Activated CD8-positive, alpha-beta memory T cell treated with anti-CD3 and anti-CD28 coated beads for 4 hours (primary cell): ENCODE data around the gene NDUFA7.
A peak's percentile ranks its signal among the peaks of the same experiment; 100 is the strongest.
"Not testable (repeated sequence)": the region's sequence is repeated elsewhere in the genome, so short reads cannot be mapped to it uniquely, and the experiment has no call there.

Experiments used
- DNase-seq, 2 donors: peaks; one replicate each; pipeline ENCODE4 v3.0.0-alpha.2; 2020; ENCODE audit warnings: low read depth in 2 of 2

The NDUFA7 gene

DNA sequence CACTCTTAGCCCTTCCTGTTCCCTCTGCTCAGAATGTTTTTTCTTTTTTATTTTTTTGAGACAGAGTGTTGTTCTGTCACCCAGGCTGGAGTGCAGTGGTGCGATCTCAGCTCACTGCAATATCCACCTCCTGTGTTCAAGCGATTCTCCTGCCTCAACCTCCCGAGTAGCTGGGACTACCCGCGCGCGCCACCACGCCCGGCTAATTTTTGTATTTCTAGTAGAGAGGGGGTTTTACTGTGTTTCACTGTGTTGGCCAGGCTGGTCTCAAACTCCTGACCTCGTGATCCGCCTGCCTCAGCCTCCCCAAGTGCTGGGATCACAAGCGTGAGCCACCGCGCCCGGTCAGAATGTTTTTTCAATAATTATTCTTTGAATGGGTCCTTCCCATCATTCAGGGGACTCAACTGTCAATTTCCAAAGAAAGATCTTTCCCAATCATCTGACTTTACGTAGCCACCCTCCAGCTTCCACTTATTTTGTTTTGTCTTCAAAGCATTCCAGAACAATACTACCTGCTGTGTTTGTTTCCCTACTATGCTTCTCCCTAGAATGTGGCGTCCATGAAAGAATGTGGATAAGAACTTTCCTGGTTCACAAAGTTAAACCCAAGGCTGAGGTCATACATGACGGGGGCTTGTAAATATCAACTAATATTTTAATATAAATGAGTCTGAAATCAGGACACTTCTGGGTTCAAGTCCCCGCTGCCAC is 1.2 kb downstream of the NDUFA7 start:
- no peak for DNase-seq

DNA sequence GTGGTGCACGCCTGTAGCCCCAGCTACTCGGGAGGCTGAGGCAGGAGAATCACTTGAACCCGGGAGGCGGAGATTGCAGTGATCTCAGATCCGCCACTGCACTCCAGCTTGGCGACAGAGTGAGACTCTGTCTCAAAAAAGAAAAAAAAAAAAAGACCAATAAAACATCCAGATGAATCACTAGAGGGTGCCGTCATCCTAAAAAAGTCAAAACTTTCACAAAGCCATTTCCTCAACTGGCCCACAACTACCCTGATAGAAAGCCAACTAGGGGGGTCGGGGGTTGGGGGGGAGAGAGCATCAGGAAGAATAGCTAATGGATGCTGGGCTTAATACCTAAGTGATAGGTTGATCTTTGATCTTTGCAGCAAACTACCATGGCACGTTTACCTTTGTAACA is 2.3 kb downstream of the NDUFA7 start:
- DNase-seq, result not testable (repeated sequence)

DNA sequence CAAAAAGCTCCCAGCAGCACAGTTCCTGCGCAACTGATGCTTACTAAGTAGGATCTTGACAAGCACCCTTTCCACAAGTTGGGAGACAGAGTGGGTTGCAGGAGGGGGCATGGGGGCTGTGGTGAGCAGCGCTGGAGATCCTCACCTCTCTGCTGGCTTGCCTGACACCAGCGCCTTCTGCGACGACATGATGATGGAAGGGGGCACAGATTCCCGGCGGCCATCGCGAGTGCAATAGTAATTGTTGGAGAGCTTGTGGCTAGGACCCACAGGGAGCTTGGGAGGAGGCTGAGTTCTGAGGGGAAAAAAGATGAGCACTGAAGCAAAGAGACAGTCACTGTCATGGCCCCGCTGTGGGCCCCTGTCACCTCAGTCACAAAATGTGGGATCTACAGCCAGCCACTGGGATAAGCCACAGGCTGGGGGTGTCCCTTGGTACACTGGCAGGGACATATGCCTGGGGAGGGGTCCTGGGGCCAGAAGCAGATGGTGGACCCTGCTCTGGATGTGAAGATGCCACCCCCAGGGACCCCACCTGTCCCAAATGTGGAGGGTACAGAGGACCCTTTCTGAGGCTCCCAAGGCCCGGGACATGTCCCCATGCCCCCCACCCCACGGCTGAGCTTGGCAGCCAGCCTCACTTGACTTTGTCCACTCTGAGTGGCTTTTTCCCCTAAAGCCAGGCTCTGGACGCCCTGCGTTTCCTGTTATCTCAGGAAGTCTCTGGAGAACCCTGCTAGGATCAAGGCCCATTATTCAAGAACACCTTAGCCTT is 4.6 kb downstream of the NDUFA7 start:
- no peak for DNase-seq

DNA sequence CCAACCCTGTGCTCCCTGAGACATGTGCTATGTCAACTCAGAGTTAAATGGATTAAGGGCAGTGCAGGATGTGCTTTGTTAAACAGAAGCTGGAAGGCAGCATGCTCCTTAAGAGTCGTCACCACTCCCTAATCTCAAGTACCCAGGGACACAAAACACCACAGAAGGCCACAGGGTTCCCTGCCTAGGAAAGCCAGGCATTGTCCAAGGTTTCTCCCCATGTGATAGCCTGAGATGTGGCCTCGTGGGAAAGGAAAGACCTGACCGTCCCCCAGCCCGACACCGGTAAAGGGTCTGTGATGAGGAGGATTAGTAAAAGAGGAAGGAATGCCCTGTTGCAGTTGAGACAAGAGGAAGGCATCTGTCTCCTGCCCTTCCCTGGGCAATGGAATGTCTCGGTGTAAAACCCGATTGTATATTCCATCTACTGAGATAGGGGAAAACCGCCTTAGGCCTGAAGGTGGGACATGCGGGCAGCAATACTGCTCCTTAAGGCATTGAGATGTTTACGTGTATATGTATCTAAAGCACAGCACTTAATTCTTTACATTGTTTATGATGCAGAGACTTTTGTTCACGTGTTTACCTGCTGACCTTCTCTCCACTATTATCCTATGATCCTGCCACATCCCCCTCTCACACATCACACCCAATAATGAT is 6.1 kb downstream of the NDUFA7 start:
- not testable (repeated sequence) for DNase-seq

DNA sequence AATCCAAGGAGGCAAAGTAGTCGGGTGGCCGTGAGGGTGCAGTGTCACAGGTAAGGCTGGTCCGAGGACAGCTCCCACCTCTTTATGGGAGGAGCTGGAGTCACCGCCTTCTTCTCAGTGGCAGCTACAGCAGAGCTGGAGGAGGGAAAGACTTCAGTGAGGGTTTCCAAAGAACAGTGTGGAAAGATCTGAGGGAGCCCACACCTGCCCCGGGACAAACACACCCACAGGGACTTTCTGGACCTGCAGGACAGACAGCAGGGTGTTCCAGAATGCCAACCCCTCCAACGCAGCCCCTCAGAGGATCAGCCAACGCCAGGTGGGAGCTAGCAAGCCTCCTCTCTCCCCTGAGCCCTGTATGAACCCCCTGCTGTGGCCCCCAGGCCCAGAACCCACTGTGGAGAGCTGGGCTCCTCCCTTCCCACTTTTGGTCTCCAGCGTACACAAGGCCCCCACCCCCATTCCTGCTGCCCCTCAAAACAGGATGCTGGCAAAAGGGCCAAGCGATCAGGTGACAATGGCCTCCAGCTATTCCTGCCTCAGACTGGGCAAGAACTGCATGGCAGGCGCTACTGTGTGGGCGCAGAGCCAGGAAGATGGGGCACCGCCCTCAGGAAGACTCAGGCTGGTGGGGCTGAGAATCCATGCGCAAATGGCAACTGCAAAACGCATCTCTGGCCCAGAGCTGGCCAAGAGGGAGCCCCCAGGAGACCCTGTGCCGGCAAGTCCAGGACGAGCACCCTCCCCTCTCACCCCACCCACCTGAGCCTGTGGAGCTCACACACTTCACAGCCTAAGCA is 9.5 kb downstream of the NDUFA7 start:
- DNase-seq, result no peak

DNA sequence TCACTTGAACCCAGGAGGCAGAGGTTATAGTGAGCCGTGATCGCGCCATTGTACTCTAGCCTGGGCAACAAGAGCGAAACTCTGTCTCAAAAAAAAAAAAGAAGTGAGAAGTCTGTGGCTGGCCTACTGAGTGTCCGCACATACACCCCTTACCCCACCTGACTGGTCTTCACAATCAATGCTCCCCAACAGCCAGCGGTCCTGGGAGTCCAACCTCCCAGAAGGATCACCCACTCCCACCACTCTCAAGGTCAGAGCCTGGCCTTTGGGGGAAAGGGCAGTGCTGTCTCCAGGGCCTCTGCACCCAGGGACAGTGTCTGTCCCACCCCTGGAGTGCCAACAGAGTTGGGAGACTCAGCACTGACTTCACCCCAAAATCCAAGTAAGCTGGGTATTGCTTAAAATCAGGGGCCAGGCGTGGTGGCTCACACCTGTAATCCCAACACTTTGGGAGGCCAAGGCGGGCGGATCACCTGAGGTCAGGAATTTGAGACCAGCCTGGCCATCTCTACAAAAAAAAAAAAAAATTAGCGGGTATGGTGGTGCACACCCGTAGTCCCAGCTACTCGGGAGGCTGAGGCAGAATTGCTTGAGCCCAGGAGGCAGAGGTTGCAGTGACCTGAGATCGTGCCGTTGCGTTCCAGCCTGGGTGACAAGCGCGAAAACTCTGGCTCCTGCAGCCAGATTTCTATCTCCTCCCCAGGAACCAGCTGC is 10.7 kb downstream of the NDUFA7 start:
- DNase-seq, result no peak

DNA sequence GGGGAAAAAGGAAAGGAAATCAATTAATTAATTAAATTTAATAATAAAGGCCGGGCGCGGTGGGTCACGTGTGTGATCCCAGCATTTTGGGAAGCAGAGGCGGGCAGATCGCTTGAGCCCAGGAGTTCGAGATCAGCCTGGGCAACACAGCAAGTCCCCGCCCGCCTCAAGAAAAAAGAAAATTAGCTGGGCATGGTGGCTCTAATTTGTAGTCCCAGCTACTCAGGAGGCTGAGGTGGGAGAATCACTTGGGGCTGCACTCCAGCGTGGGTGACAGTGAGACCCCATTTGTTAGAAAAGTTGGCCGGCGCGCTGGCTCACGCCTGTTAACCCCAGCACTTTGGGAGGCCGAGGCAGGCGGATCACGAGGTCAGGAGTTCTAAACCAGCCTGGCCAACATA is 12.3 kb downstream of the NDUFA7 start:
- no peak for DNase-seq

DNA sequence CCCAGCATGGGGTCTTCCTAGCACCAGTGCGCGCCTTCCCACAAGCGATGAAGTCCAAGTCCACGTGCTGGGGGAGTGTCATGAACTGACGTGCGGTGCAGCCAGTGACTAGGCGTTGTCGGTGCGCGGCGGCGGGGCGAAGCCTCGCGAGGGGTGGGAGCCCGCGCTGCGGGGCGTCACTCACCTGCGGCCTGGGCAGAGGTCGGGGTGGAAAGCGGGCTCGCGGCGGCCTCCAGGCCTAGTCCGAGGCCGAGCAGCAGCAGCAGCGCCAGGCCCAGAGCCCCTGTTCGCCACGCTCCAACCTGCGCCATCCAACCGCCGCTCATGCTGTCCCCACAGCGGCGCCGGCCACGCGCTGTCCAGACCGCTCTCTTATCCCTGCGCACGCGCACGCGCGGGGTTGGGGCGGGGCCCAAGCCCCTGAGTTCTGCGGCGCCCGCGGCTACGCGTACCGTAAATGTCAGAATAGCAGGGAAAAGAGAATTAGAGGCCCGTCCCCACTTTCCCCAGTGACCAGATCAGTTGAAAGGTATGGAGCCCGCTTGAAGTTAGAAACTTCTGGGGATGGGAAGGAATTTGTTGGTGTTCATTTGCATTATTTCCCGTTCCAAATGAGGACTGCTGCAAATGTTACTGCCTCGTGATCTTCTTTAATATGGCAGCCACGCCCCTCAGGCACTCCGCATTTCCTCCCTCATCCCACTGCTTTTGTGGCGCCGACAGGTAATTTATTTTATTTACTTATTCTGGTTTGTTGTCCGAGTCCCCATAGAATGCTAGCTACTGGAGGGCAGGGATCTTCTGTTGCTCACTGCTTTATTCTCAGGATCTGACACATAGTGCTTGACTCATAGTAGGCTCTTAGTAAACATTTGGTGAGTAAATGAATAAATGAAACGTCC is 13.0 kb downstream of the NDUFA7 start, which contains the start of gene CD320:
Gene CD320 (minus strand): TSS at position 394 of the 902 bp plus-strand sequence. CDS start 68 bp downstream, at position 326.
- peak; percentile 62 to 74 for DNase-seq

DNA sequence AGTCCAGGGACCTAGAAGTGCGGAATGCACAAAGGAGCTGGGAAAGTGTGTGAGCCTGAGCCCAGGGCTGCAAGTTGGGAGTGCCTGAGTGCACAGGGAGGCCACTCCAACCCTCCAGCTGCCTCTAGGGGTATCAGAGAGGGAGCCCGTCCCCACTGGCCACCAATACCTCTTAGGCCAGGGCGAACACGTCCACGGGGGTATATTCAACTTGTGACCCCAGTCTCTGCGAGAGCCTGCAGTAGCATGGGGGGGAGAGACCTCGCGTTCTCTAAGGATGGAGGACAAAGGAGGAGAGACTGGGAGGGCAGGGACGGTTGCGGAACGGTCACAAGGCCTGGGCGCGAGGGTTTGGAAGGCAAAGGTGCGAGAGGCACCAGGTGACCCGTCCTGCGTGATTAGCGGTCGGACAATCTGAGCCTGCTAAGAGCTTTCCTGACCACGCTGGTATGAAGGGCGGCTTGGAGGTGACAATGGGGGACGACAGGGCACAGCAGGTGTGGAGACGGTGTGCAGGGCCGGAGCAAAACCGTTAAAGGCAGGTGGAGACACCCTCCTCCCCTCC is 13.7 kb downstream of the NDUFA7 start:
- DNase-seq, result no peak

DNA sequence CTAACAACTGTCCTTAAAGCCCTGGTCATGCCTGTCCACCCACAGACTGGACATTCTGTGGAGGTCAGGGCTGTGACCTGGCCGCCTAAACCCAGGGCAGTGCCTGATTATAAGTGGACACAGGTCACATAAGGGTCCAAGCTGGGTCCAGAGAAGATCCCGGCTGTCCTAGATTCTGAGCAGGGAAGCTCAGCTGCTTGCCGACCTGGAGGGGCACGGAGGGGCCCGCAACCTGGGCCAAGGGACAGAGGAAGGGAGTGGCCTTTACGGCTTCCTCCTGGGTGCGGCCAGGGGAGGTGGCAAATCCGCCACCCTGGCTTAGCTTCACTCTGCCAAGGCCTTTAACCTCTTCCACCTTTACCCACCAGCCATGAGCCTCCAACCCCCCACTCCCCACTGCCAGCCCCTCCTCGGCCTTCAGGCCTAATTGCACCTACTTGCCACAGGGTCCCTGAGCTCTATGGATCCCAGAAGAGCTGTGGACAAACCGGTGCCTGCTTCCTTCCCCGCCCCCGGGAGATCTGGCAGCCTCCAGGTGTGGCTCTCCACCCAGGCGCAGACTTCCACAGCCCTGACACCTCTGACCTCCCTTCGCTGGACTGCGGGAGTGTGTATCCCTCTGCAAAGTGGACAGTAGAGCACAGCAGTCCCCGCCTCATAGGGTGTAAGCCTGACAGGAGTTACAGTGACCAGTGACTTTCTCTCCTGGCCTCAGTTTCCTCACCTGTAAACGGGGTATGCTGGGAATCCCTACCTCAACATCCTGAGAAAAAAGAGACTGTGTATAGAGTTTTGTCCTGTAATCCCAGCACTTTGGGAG is 14.7 kb downstream of the NDUFA7 start:
- DNase-seq, result no peak

DNA sequence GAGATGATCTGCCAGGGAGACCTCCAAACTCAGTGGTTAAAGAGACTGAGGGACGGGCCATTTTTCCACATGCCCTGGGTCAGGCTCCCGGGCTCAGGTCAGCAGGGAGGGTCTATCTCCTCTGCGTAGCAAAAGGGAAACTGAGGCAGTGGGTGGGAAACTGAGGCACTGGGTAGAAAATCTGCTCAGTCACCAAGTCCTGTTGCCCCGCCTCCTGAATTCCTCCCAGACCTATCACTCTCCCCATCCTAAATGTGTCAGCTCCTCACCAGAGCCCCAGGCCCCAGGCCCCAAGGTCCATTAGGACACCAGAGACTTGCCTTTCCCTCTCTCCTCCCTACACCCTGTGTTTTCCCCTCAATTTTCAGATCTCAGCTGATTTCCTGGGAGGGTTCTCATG is 15.4 kb downstream of the NDUFA7 start:
- no peak for DNase-seq

DNA sequence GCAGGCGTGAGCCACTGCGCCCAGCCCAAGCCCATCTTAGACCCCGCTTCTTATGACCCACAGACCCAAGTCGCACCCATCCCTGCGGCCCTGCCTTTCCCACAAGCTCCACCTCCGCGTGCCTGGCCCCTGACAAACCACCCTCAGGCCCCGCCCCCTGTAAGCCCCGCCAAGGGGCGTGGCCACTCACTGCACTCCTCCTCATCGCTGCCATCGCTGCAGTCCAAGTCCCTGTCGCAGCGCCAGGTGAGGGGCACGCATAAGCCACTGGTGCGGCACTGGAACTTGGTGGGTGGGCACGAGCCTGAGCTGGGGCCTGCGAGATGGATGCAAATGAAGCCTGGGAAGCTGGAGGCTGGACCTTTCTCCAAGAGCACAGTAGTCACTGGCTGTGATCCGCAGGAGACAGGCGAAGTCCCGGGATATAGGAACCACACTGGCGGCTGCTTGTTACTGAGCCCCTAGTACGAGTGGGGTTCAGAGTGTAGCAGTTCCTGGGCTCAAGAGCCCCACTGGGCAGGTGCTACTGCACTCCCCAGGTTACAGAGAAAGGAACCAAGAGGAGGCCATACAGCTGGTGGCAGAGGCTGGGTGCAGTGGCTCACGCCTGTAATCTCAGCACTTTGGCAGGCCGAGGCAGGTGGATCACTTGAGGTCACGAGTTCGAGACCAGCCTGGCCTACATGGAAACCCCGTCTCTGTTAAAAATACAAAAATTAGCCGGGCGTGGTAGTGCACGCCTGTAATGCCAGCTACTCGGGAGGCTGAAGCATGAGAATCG is 16.1 kb downstream of the NDUFA7 start:
- DNase-seq, result no peak

DNA sequence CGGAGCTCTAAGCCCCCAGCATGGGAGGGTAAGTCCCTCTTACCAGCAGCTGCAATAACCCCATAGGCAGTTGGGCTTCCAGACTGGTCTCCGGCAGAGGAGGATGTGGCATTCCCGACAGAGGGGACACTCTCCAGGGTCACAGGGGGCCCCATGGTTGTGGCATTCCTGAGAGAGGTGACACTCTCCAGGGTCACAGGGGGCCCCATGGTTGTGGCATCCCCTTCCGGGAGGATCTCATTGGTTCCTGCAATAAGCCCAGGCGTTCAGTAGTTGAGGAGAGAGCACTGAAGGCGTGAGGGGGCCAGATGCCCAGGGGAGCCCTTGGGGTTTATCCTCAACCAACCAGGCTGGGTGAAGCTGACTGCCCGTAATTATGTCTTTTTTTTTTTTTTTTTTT is 18.4 kb downstream of the NDUFA7 start:
- DNase-seq, result no peak

DNA sequence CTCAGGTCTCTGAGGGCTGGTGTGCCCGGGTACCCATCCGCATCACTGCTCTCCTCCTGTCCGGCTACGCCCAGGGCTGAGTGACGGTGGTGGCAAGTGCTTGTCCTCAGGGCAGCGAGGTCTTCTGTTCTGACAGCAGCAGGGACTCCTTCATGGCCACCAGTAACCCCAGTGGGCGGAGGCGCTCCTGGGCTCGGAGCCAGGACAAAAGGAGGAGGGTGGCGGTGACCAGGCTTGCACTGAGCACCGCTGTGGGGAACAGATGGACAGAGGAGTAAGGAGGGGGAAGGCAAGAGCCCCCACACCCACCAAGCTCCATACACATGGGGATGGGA is 18.9 kb downstream of the NDUFA7 start:
- DNase-seq, result no peak

DNA sequence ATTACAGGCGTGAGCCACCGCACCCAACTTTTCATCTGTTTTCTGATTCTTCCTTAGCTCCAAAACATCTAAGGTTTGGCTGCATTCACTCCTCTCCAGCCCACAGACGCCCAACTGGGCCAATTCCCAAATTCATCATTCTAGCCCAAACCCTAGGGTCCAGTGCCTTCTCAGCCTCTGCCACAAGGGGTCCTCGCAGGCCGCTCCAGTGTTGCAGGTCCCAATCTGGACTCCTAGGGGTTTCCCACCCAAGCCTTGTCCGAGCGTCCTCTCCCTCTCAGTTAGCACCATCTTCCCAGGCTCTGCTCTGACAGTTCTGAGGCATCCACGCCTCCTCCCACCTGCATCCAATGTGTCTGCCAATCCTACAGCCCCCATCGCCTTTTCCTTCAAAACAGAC is 29.8 kb downstream of the NDUFA7 start:
- not testable (repeated sequence) for DNase-seq

DNA sequence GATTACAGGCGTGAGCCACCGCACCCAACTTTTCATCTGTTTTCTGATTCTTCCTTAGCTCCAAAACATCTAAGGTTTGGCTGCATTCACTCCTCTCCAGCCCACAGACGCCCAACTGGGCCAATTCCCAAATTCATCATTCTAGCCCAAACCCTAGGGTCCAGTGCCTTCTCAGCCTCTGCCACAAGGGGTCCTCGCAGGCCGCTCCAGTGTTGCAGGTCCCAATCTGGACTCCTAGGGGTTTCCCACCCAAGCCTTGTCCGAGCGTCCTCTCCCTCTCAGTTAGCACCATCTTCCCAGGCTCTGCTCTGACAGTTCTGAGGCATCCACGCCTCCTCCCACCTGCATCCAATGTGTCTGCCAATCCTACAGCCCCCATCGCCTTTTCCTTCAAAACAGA is 44.7 kb downstream of the NDUFA7 start:
- DNase-seq, result not testable (repeated sequence)

DNA sequence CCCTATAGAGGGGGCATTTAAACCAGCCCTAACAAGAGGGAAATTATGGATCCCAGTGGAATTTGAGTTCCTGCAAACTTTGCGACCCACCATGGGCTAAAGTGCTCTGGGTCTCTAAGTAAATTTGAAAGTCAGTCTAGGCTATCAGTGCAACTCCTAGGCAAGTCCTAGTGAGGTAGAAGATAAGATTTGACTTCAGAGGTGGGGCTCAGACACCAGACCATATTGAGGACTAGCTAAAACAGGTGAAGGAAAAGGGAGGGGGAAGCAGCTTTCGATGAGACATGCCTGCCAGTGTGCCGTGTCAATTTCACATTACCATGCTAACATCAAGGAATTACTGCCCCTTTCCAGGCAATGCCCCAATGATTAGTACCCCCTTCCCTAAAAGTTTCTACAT is 51.5 kb downstream of the NDUFA7 start:
- DNase-seq, result no peak

DNA sequence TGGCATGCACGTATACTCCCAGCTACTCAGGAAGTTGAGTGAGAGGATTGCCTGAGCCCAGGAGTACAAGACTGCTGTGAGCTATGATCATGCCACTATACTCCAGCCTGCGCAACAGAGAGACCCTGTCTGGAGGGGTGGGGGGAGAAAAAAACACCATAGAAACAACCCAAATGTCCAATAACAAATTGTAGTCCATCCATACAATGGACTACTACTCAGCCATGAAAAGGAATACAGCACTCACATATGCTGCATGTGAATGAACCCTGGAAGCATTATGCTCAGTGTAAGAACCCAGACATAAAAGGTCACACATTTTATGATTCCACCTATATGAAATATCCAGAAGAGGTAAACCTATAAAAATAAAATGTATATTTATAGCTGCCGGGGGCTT is 55.3 kb downstream of the NDUFA7 start:
- no peak for DNase-seq
